VCaP (cell line): ENCODE data around the gene EN1.
A peak's percentile ranks its signal among the peaks of the same experiment; 100 is the strongest.

Experiments used
- H3K27ac ChIP-seq: fragments of 450-650 bp; 2 replicates; pipeline ENCODE4 v1.5.1; 2017
- CTCF ChIP-seq: fragments of 450-650 bp; conservative IDR thresholded peaks from 2 replicates; pipeline ENCODE4 v1.5.1; 2017; ENCODE audit warnings: mild to moderate bottlenecking, moderate library complexity

The EN1 gene

GRCh38 chr2:118855451-118856279 is 8.2 kb upstream of the EN1 start:
- H3K27ac ChIP-seq, result no peak overlapping the region
- peak; percentile 95 for TF ChIP-seq CTCF

GRCh38 chr2:118854507-118855345 is 7.3 kb upstream of the EN1 start:
- no peak for TF ChIP-seq CTCF
- H3K27ac ChIP-seq, result no peak overlapping the region

DNA sequence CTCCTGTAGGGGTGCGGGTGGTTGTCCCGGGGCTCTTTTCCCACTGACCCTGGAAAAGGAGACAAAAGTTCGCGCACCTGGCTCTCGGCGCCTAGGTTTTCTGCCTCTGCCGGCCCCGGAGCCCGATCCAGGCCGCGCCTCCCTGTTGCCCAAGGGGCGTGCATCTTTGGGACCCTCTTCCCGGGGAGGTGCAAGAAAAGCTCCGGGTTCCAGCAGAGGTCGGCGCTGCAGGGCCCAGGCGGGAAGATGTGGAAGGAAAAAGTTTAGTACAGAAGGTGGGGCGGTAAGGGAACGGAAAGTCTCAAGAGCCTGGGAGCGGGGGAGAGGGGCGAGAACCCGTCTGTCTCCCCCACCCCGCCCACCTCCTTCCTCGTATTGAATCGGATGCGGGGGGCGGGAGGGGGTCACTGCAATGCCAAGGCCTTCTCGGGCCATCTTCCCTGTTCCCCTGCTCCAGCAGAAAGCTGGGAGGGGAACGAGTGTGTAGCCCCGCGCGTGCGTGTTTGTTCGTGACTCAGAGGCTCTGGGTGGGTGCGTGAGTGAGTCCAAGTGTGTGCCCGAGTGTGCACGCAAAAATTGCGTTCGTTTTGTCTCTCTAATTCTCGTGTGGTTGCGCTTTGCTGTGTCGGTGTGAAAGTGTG is 6.3 kb upstream of the EN1 start:
- TF ChIP-seq CTCF, result no peak
- no peak overlapping the region for H3K27ac ChIP-seq

- TF ChIP-seq CTCF, result no peak
- H3K27ac ChIP-seq, result no peak overlapping the region
These were observed 5.7 kb upstream of the EN1 start for GRCh38 chr2:118853129-118853640.

GRCh38 chr2:118852605-118853128 is 5.2 kb upstream of the EN1 start:
- no peak overlapping the region for H3K27ac ChIP-seq
- TF ChIP-seq CTCF, result no peak

GRCh38 chr2:118851650-118852049 is 4.2 kb upstream of the EN1 start:
- no peak for TF ChIP-seq CTCF

More at GRCh38 chr2:118851650-118852049, 4.2 kb upstream of the EN1 start:
- no peak overlapping the region for H3K27ac ChIP-seq
